H1 (cell line): ENCODE results near the gene TRIM7. TPM values are rescaled to one million over a fixed set of nuclear protein-coding genes. Genes with fewer than 3 reads are reported as not detected.
A peak's percentile ranks its signal among the peaks of the same experiment; 100 is the strongest.

ENCODE experiments used
- ASH2L ChIP-seq: fragments of 200-600, 300-600 bp; sonication (generic); IDR thresholded peaks from one replicate; pipeline ENCODE4 v1.7.1; 2017; ENCODE audit warnings: low read length
- ATF3 ChIP-seq: IDR thresholded peaks from 2 replicates; pipeline ENCODE4 v1.6.1; 2011; ENCODE audit warnings: low read depth, mild to moderate bottlenecking, low read length; ENCODE audit not compliant: insufficient read depth
- CBX8 ChIP-seq: fragments of 300-800, 300-1000 bp; sonication (generic); IDR thresholded peaks from 2 replicates; pipeline ENCODE4 v1.7.1; 2016; ENCODE audit warnings: low read depth, low read length, borderline replicate concordance
- CEBPB ChIP-seq: IDR thresholded peaks from 2 replicates; pipeline ENCODE4 v1.6.1; 2012; ENCODE audit warnings: low read depth, low read length
- CTCF ChIP-seq, 3 experiments: IDR thresholded peaks; 1 replicate in 2 of 3; 2 replicates in 1 of 3; pipeline versions ENCODE4 v1.5.1 to v1.6.1; 2011; ENCODE audit warnings: low read length in 3 of 3, mild to moderate bottlenecking in 3 of 3, inconsistent platforms in 2 of 3, low read depth in 1 of 3, moderate library complexity in 1 of 3; ENCODE audit not compliant: insufficient read depth in 1 of 3; ENCODE audit errors: control extremely low read depth in 1 of 3
- EZH2 ChIP-seq: fragments of 200-600 bp; sonication (generic); IDR thresholded peaks from 2 replicates; pipeline ENCODE4 v1.7.1; 2012; ENCODE audit warnings: low read depth, mild to moderate bottlenecking, moderate library complexity, low read length, inconsistent platforms; ENCODE audit not compliant: severe bottlenecking
- FOSL1 ChIP-seq: IDR thresholded peaks from 2 replicates; pipeline ENCODE4 v1.6.1; 2011; ENCODE audit warnings: mild to moderate bottlenecking, low read depth, low read length, moderate library complexity; ENCODE audit not compliant: insufficient read depth
- HDAC2 ChIP-seq, 2 experiments: fragments of 300-600 bp in 1 of 2; sonication (generic) in 1 of 2; IDR thresholded peaks; 2 replicates each; pipeline ENCODE4 v1.6.1; 2011 to 2012; ENCODE audit warnings: low read depth in 2 of 2, low read length in 2 of 2, mild to moderate bottlenecking in 2 of 2, moderate library complexity in 2 of 2, borderline replicate concordance in 1 of 2, inconsistent platforms in 1 of 2
- JUN ChIP-seq: IDR thresholded peaks from 2 replicates; pipeline ENCODE4 v1.6.1; 2011; ENCODE audit warnings: low read depth, mild to moderate bottlenecking, improper control_type of control experiment, low read length
- KDM4A ChIP-seq: IDR thresholded peaks from one replicate; pipeline ENCODE4 v1.7.1; 2012; ENCODE audit warnings: low read depth, mild to moderate bottlenecking, moderate library complexity, low read length, inconsistent platforms; ENCODE audit not compliant: severe bottlenecking
- MAFK ChIP-seq: IDR thresholded peaks from 2 replicates; pipeline ENCODE4 v1.6.1; 2012; ENCODE audit warnings: low read depth, mild to moderate bottlenecking, improper control_type of control experiment, low read length
- MAX ChIP-seq: IDR thresholded peaks from 2 replicates; pipeline ENCODE4 v1.6.1; 2012; ENCODE audit warnings: inconsistent platforms
- POLR2AphosphoS5 ChIP-seq: IDR thresholded peaks from 2 replicates; pipeline ENCODE4 v1.6.1; 2011; ENCODE audit warnings: low read depth, low read length
- RFX5 ChIP-seq: IDR thresholded peaks from 2 replicates; pipeline ENCODE4 v1.6.1; 2011; ENCODE audit warnings: low read depth, low read length, improper control_type of control experiment, borderline replicate concordance
- RNF2 ChIP-seq: fragments of 200-900, 300-1000 bp; sonication (generic); IDR thresholded peaks from 2 replicates; pipeline ENCODE4 v1.7.1; 2016; ENCODE audit warnings: borderline replicate concordance, low read depth, mild to moderate bottlenecking, antibody characterized with exemption, low read length; ENCODE audit not compliant: poor library complexity, severe bottlenecking; ENCODE audit errors: missing control alignments
- SIN3A ChIP-seq, 2 experiments: IDR thresholded peaks in 1 of 2; conservative IDR thresholded peaks in 1 of 2; 2 replicates each; pipeline ENCODE4 v1.6.1; 2011 to 2012; ENCODE audit warnings: low read length in 2 of 2, improper control_type of control experiment in 1 of 2, low read depth in 1 of 2, mild to moderate bottlenecking in 1 of 2
- SP1 ChIP-seq: IDR thresholded peaks from 2 replicates; pipeline ENCODE4 v1.6.1; 2011; ENCODE audit warnings: low read depth, low read length
- SP2 ChIP-seq: IDR thresholded peaks from 2 replicates; pipeline ENCODE4 v1.6.1; 2012; ENCODE audit warnings: mild to moderate bottlenecking, low read length, inconsistent platforms
- TCF12 ChIP-seq: IDR thresholded peaks from 2 replicates; pipeline ENCODE4 v1.6.1; 2011; ENCODE audit warnings: low read depth, mild to moderate bottlenecking, low read length
- YY1 ChIP-seq: IDR thresholded peaks from 2 replicates; pipeline ENCODE4 v1.6.1; 2011; ENCODE audit warnings: low read depth, mild to moderate bottlenecking, low read length
- polyA plus RNA-seq, 7 experiments: library from polyadenylated mRNA; depleted of rRNA in 3 of 7; stranded (reverse) in 5 of 7; unstranded in 2 of 7; fragments of >200 nt in 5 of 7; fragments of 200-250 nt in 2 of 7; gene quantifications; 1 replicate in 5 of 7; 2 replicates in 1 of 7; 4 replicates in 1 of 7; pipeline versions ENCODE4 v1.2.1 to v1.2.3, GENCODE V29; 2011 to 2013; ENCODE audit warnings: missing spikeins in 2 of 7, mixed read lengths in 2 of 7
- total RNA-seq: library from RNA; stranded (reverse); fragmentation: NEBNext Ultra II Directional; extraction: Animal tissue kit (Norgen Biotek cat#: 25700); gene quantifications from 2 replicates; pipeline ENCODE4 v1.2.1, GENCODE V29; 2021

The TRIM7 gene
- total and polyA plus RNA-seq, 2 of the 8 experiments (the other 6 are each of a cell fraction or from before 2014, with no cell fraction given) = 0.36 to 0.47 TPM

- TF ChIP-seq POLR2AphosphoS5 (no peak), TCF12 (no peak), SIN3A (conservative IDR thresholded peaks at IDR 0.05 in 1 of 2, IDR thresholded peaks at IDR 0.05 in 1 of 2; ENCODE audit: low read depth in 1 of 2, low read length in 2 of 2) (no peak), MAFK (no peak), RNF2 (no peak), SP2 (no peak), EZH2 (peak; percentile 86), CBX8 (no peak), SP1 (no peak), JUN (no peak), ATF3 (no peak), HDAC2 (IDR thresholded peaks at IDR 0.05; ENCODE audit: borderline replicate concordance in 1 of 2, low read depth in 2 of 2, low read length in 2 of 2) (0 out of 4 replicates have a peak, but pooled peaks of 1 of the 2 experiments have one; percentile 23), ASH2L (peak; percentile 31), YY1 (no peak), CTCF (IDR thresholded peaks at IDR 0.05; ENCODE audit: control extremely low read depth in 1 of 3, insufficient read depth in 1 of 3, low read depth in 1 of 3, low read length in 3 of 3) (no peak), RFX5 (no peak), FOSL1 (no peak), KDM4A (peak; percentile 47), MAX (0 out of 2 replicates have a peak, but pooled peaks have one; percentile 26), CEBPB (no peak)
Measured at GRCh38 chr5:181190711-181191525, 14.1 kb downstream of the TRIM7 start (continued).
